Measurements from ENCODE around the gene PPIA. TPM values are rescaled to one million over a fixed set of nuclear protein-coding genes. Genes with fewer than 3 reads are reported as not detected.
A peak's percentile ranks its signal among the peaks of the same experiment; 100 is the strongest.

Gene PPIA
- total and polyA plus RNA-seq, 2 experiments from 2014 or later: 903 to 2,579 TPM

DNA sequence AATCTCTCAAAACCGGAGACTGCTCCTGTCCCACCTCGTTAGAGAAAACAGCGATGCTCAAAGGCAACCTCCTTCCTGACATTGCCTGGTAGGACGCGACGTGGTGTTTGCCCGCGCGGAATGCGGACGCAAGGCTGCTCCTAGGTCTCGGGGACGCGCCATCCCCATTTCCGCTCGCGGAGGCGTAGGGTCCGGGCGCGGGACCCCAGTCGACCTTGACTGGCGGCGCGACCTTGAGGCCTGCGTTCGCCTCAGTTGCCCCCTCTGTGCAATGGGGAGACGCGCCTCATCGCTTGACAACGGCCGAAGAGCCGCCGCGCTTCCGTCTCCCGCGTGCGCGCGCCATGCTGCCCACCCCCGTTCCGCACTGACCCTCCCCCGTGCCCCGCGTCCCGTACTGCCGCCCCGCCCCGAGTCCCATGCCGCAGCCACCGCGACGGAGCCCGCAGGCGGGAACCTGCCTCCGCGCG is 412 bp upstream of the PPIA start:
- TF ChIP-seq, protein P1, sequence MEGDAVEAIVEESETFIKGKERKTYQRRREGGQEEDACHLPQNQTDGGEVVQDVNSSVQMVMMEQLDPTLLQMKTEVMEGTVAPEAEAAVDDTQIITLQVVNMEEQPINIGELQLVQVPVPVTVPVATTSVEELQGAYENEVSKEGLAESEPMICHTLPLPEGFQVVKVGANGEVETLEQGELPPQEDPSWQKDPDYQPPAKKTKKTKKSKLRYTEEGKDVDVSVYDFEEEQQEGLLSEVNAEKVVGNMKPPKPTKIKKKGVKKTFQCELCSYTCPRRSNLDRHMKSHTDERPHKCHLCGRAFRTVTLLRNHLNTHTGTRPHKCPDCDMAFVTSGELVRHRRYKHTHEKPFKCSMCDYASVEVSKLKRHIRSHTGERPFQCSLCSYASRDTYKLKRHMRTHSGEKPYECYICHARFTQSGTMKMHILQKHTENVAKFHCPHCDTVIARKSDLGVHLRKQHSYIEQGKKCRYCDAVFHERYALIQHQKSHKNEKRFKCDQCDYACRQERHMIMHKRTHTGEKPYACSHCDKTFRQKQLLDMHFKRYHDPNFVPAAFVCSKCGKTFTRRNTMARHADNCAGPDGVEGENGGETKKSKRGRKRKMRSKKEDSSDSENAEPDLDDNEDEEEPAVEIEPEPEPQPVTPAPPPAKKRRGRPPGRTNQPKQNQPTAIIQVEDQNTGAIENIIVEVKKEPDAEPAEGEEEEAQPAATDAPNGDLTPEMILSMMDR (IDR thresholded peaks at IDR 0.05; ENCODE audit: low read depth, low read length): no peak
- Histone ChIP-seq H3K9me3 (ENCODE audit: low read depth) (no peaks in the 10 kb centered on the region), H3K4me3 (peak overlapping the region; percentile 62), H3K4me1 (ENCODE audit: low read depth) (peaks cover 10% of the 10 kb centered on the region), H3K27ac (no peak overlapping the region), H3K27me3 (no peaks in the 10 kb centered on the region), H3K36me3 (peaks cover 17% of the 10 kb centered on the region)
- peak; percentile 53 to 59 for DNase-seq (ENCODE audit: low read depth in 1 of 2, low spot score in 1 of 2)

DNA sequence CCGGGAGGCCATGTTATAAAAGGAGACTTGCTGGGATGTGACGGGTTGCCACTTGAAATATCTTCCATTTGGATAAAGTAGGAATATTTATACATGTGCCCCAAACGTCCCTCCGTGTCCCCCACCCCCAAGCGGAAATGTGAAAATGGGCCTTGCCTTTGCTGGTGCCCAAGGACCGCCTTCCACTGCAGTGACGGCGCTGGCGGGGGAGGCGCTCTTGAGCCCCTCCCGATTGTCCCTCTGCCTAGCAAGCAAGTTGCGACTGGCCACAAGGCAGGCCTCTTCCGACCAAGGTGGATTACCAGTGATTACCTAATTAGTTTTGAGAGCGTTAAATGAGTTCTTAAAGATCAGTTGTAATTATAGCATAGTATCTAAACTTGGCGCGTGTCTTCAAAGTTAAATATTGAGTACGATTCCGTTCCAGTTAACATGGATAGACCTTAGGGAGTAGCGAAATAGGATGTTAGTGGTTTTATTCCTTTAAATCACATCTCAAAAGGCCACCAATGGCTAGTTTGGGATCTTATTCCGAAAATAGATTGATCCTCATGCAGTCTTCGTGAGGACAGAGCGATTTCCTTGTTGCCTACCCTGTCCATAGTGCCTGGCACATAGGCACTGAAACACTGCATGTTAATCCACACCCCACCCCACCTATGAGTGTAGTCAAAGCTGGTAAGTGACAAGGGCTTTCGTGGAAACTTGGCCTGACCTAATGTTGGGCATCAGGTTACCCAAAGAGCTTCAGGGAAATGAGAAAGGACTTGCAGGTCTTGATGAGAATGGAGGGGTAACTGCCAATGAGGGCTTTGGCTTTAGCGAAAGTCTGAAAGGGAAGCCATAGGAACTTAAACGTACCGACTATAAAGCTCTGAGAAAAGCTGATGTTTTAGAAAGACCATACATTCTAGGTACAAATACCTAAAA is 1.1 kb downstream of the PPIA start:
- peaks cover 27% of the 10 kb centered on the region for H3K36me3 ChIP-seq
- no peaks in the 10 kb centered on the region for H3K27me3 ChIP-seq
- peaks cover 10% of the 10 kb centered on the region for H3K4me1 ChIP-seq (ENCODE audit: low read depth)
- H3K4me3 ChIP-seq: peak overlapping the region; percentile 62
- TF ChIP-seq, protein P1 (IDR thresholded peaks at IDR 0.05; ENCODE audit: low read depth, low read length): peak; percentile 53
- H3K9me3 ChIP-seq (ENCODE audit: low read depth): no peaks in the 10 kb centered on the region
- H3K27ac ChIP-seq: peak overlapping the region; percentile 100
- DNase-seq (ENCODE audit: low read depth in 1 of 2, low spot score in 1 of 2): peak; percentile 85 to 90

DNA sequence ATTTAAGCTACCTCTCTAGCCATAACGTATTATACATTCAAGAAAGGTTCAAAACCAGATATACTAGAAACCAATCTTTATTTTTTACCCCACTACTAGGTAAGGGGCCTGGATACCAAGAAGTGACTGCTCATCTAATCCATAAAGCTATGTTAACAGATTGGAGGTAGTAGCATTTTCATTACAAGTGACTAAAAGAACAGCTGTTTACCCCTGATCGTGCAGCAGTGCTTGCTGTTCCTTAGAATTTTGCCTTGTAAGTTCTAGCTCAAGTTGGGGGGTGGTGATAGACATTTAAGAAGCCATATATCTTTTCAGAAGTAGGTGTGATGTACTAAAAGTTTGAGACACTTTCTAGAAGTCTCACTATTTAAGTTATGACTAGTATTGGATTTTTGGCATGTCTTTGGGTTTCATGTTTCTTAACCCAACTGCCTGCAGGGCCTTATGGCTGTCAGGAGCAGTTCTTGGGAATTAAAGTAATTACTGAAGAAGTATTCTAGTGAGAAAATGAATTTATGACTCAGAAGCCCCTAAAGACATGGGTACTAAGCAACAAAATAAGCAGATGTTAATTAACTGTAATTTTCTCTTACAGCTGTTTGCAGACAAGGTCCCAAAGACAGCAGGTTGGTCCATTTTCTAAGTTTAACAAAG is 2.3 kb downstream of the PPIA start:
- Histone ChIP-seq H3K36me3 (peaks cover 34% of the 10 kb centered on the region), H3K9me3 (ENCODE audit: low read depth) (no peaks in the 10 kb centered on the region), H3K27me3 (no peaks in the 10 kb centered on the region), H3K4me3 (peak overlapping the region; percentile 62), H3K27ac (peak overlapping the region; percentile 100), H3K4me1 (ENCODE audit: low read depth) (peaks cover 10% of the 10 kb centered on the region)
- TF ChIP-seq, protein P1 (IDR thresholded peaks at IDR 0.05; ENCODE audit: low read depth, low read length): no peak
- DNase-seq (ENCODE audit: low read depth in 1 of 2, low spot score in 1 of 2): no peak

DNA sequence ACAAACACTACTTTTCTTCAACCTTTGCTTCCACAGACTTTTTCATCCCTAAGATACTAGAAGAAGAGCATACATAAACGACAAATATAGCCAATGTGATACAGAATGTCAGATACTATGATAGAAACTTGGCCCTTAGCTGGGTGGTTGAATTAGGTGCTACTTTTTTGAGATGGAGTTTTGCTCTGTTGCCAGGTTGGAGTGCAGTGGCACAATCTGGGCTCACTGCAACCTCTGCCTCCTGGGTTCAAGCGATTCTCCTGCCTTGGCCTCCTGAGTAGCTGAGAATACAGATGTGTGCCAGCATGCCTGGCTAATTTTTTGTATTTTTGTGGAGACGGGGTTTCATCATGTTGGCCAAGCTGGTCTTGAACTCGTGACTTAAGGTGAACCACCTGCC is 3.5 kb downstream of the PPIA start:
- no peak for DNase-seq (ENCODE audit: low read depth in 1 of 2, low spot score in 1 of 2)
- Histone ChIP-seq H3K9me3 (ENCODE audit: low read depth) (no peaks in the 10 kb centered on the region), H3K36me3 (peaks cover 37% of the 10 kb centered on the region), H3K27ac (no peak overlapping the region), H3K4me1 (ENCODE audit: low read depth) (peaks cover 10% of the 10 kb centered on the region), H3K27me3 (no peaks in the 10 kb centered on the region), H3K4me3 (no peak overlapping the region)
- TF ChIP-seq, protein P1 (IDR thresholded peaks at IDR 0.05; ENCODE audit: low read depth, low read length): no peak

DNA sequence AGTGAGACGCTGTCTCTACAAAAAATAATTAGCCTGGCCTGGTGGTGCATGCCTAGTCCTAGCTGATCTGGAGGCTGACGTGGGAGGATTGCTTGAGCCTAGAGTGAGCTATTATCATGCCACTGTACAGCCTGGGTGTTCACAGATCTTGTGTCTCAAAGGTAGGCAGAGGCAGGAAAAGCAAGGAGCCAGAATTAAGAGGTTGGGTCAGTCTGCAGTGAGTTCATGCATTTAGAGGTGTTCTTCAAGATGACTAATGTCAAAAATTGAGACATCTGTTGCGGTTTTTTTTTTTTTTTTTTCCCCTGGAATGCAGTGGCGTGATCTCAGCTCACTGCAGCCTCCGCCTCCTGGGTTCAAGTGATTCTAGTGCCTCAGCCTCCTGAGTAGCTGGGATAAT is 5.4 kb downstream of the PPIA start:
- Histone ChIP-seq H3K9me3 (ENCODE audit: low read depth) (no peaks in the 10 kb centered on the region), H3K27ac (peak overlapping the region; percentile 13), H3K4me1 (ENCODE audit: low read depth) (peaks cover 10% of the 10 kb centered on the region), H3K27me3 (no peaks in the 10 kb centered on the region), H3K4me3 (no peak overlapping the region), H3K36me3 (peaks cover 37% of the 10 kb centered on the region)
- TF ChIP-seq, protein P1 (IDR thresholded peaks at IDR 0.05; ENCODE audit: low read depth, low read length): no peak
- DNase-seq (ENCODE audit: low read depth in 1 of 2, low spot score in 1 of 2): peak in 1 of 2 donors; percentile 35

All from cardiac muscle cell (in vitro differentiated cells and primary cell).